Ishikawa (cell line): ENCODE measurements around the gene DVL2.

Experiments used
- CEBPB ChIP-seq: IDR thresholded peaks from 2 replicates; pipeline ENCODE4 v1.6.1; 2012
- CREB1 ChIP-seq: IDR thresholded peaks from 2 replicates; pipeline ENCODE4 v1.6.1; 2012; ENCODE audit warnings: low read depth
- EGR1 ChIP-seq: IDR thresholded peaks from 2 replicates; pipeline ENCODE4 v1.6.1; 2012
- EP300 ChIP-seq: IDR thresholded peaks from 2 replicates; pipeline ENCODE4 v1.6.1; 2012; ENCODE audit warnings: borderline replicate concordance
- MAX ChIP-seq: IDR thresholded peaks from 2 replicates; pipeline ENCODE4 v1.6.1; 2012
- NFIC ChIP-seq: IDR thresholded peaks from 2 replicates; pipeline ENCODE4 v1.6.1; 2012
- TAF1 ChIP-seq: IDR thresholded peaks from 2 replicates; pipeline ENCODE4 v1.6.1; 2012; ENCODE audit warnings: low read depth, mild to moderate bottlenecking
- TEAD4 ChIP-seq: IDR thresholded peaks from 2 replicates; pipeline ENCODE4 v1.6.1; 2012
- YY1 ChIP-seq: IDR thresholded peaks from 2 replicates; pipeline ENCODE4 v1.6.1; 2012; ENCODE audit warnings: low read depth
- TF ChIP-seq, protein P1 (sequence below): IDR thresholded peaks from 2 replicates; pipeline ENCODE4 v1.6.1; 2012; ENCODE audit warnings: low read depth, mild to moderate bottlenecking

DNA sequence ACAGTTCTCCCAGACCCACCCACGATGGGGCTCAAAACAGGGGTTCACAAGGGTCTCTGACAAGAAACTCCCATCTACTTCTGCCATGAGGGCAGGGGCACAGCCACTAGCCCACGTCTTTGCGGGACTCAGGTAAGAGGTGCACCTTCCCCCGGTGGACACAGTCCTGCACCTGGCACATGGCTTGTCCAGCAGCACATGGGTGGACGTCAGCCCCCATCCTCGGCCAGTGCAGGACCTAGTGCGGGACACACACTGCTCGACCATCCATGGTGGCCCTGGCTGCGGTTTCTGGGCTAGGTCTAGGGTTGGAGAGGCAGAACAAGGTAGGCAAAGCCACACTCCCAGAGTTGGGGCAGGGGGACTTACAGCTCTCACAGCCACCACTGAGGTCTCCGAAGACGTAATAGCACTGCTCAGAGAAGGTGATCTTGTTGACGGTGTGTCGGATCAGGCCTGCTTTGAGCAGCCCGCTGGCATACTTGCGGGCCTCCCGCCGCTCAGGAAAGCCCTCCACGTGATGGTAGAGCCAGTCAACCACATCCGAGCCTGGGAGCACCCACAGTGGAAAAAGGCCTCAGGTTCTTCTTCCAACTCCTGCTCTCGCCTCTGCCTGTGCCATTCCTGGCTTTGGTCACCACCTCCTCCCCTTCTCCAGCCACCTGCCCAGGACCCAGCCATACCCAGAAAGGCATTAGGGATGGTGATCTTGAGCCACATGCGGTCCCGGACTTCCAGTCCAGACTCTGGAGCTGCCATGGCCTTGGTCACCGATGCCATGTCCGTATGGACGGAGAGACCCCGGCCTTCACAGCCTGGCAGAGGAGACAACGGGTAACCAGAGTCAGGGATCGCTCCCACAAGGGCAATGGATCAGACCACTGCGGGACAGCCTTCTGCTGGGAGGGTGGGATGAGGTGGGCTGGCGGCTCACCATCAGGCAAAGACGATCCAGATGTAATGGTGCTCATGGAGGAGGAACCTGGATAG, 7.3 kb downstream of the DVL2 start:
- no peak for TF ChIP-seq YY1
- no peak for TF ChIP-seq MAX
- no peak for TF ChIP-seq CREB1
- TF ChIP-seq EP300, result no peak
- TF ChIP-seq NFIC, result no peak
- no peak for TF ChIP-seq TAF1
- TF ChIP-seq, protein P1, sequence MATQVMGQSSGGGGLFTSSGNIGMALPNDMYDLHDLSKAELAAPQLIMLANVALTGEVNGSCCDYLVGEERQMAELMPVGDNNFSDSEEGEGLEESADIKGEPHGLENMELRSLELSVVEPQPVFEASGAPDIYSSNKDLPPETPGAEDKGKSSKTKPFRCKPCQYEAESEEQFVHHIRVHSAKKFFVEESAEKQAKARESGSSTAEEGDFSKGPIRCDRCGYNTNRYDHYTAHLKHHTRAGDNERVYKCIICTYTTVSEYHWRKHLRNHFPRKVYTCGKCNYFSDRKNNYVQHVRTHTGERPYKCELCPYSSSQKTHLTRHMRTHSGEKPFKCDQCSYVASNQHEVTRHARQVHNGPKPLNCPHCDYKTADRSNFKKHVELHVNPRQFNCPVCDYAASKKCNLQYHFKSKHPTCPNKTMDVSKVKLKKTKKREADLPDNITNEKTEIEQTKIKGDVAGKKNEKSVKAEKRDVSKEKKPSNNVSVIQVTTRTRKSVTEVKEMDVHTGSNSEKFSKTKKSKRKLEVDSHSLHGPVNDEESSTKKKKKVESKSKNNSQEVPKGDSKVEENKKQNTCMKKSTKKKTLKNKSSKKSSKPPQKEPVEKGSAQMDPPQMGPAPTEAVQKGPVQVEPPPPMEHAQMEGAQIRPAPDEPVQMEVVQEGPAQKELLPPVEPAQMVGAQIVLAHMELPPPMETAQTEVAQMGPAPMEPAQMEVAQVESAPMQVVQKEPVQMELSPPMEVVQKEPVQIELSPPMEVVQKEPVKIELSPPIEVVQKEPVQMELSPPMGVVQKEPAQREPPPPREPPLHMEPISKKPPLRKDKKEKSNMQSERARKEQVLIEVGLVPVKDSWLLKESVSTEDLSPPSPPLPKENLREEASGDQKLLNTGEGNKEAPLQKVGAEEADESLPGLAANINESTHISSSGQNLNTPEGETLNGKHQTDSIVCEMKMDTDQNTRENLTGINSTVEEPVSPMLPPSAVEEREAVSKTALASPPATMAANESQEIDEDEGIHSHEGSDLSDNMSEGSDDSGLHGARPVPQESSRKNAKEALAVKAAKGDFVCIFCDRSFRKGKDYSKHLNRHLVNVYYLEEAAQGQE, result no peak
- TF ChIP-seq CEBPB, result no peak
- TF ChIP-seq EGR1, result no peak
- no peak for TF ChIP-seq TEAD4
